SU-DHL-6 (cell line): ENCODE measurements around the gene NEK6.

Experiments
- H2AFZ ChIP-seq: fragments of 200-600 bp; sonication (generic); 2 replicates; pipeline ENCODE4 v1.6.1; 2014; ENCODE audit warnings: low read depth, mild to moderate bottlenecking, moderate library complexity, mixed read lengths, antibody characterized with exemption, low read length; ENCODE audit not compliant: severe bottlenecking
- H3F3A ChIP-seq: fragments of 200-600 bp; shearing (Covaris generic); 2 replicates; pipeline ENCODE4 v1.6.0; 2016; ENCODE audit warnings: antibody characterized with exemption, mild to moderate bottlenecking; ENCODE audit not compliant: insufficient read depth
- H3K27ac ChIP-seq: fragments of 200-600 bp; sonication (generic); 2 replicates; pipeline ENCODE4 v1.5.1; 2016; ENCODE audit warnings: low read depth, mild to moderate bottlenecking, low read length, moderate library complexity, mixed read lengths
- H3K27me3 ChIP-seq: fragments of 200-600 bp; sonication (generic), shearing (Covaris generic); 2 replicates; pipeline ENCODE4 v1.6.0; 2014; ENCODE audit warnings: mild to moderate bottlenecking, low read length
- H3K36me3 ChIP-seq: fragments of 200-600 bp; sonication (generic); 2 replicates; pipeline ENCODE4 v1.6.1; 2014; ENCODE audit warnings: mild to moderate bottlenecking, low read length, mixed read lengths
- H3K4me2 ChIP-seq: fragments of 300-600, 200-600 bp; shearing (Covaris generic), sonication (generic); 2 replicates; pipeline ENCODE4 v1.6.0; 2014; ENCODE audit warnings: low read length, low read depth, mild to moderate bottlenecking; ENCODE audit not compliant: poor library complexity, severe bottlenecking
- H3K4me3 ChIP-seq: fragments of 200-600 bp; sonication (generic); 2 replicates; pipeline ENCODE4 v1.5.1; 2014; ENCODE audit warnings: antibody characterized with exemption, low read length, mild to moderate bottlenecking, mixed read lengths; ENCODE audit not compliant: insufficient read depth, poor library complexity, severe bottlenecking
- H3K79me2 ChIP-seq: fragments of 200-600 bp; sonication (generic); 2 replicates; pipeline ENCODE4 v1.6.1; 2014; ENCODE audit warnings: mild to moderate bottlenecking, low read length, moderate library complexity; ENCODE audit not compliant: insufficient read depth
- H3K9ac ChIP-seq: fragments of 200-600 bp; sonication (generic); 2 replicates; pipeline ENCODE4 v1.7.0; 2014; ENCODE audit warnings: mild to moderate bottlenecking, low read length
- H3K9me2 ChIP-seq: fragments of 200-600 bp; sonication (generic); replicated peaks from 2 replicates; pipeline ENCODE4 v1.6.1; 2014; ENCODE audit warnings: low read length; ENCODE audit not compliant: insufficient read depth
- H3K9me3 ChIP-seq: fragments of 200-600 bp; sonication (generic); 2 replicates; pipeline ENCODE4 v1.6.1; 2014; ENCODE audit warnings: low read length, mixed read lengths; ENCODE audit not compliant: insufficient read depth
- H4K20me1 ChIP-seq: fragments of 200-600 bp; sonication (generic); 2 replicates; pipeline ENCODE4 v1.6.1; 2014; ENCODE audit warnings: low read depth, mild to moderate bottlenecking, antibody characterized with exemption, low read length, moderate library complexity, mixed read lengths
- CTCF ChIP-seq: fragments of 200-600 bp; sonication (generic); IDR thresholded peaks from one replicate; pipeline ENCODE4 v1.5.1; 2017; ENCODE audit warnings: antibody characterized with exemption, mild to moderate bottlenecking, low read length, moderate library complexity; ENCODE audit not compliant: insufficient read depth, poor library complexity, severe bottlenecking
- EZH2phosphoT487 ChIP-seq: fragments of 200-600 bp; sonication (generic), shearing (Covaris generic); conservative IDR thresholded peaks from 2 replicates; pipeline ENCODE4 v1.6.1; 2018; ENCODE audit warnings: mild to moderate bottlenecking, antibody characterized with exemption, low read length, moderate library complexity, mixed read lengths

NEK6 gene

GRCh38 chr9:124389146-124389939 lies 131.6 kb downstream of the NEK6 start:
- H3K36me3 ChIP-seq, result no peaks in the 10 kb centered on the region; the same call in 1 of the 2 replicates
- TF ChIP-seq EZH2phosphoT487 (no peak), CTCF (no peak)
- no peaks in the 10 kb centered on the region for H3K9me3 ChIP-seq
- no peaks in the 10 kb centered on the region for H3K9me2 ChIP-seq
- H3K4me2 ChIP-seq, result no peak overlapping the region
- H3K27ac ChIP-seq, result no peak overlapping the region
- H3F3A ChIP-seq, result peaks cover 5% of the 10 kb centered on the region; the same call in 1 of the 2 replicates
- no peak overlapping the region for H2AFZ ChIP-seq
- peaks cover 73% of the 10 kb centered on the region for H3K79me2 ChIP-seq
- H3K9ac ChIP-seq, result no peak overlapping the region
- no peak overlapping the region for H3K4me3 ChIP-seq
- no peaks in the 10 kb centered on the region for H3K27me3 ChIP-seq
- peaks cover 2% of the 10 kb centered on the region; the same call in 1 of the 2 replicates for H4K20me1 ChIP-seq

GRCh38 chr9:124390794-124391658 lies 133.3 kb downstream of the NEK6 start:
- H3K9me2 ChIP-seq, result no peaks in the 10 kb centered on the region
- H3K9me3 ChIP-seq, result no peaks in the 10 kb centered on the region
- peaks cover 5% of the 10 kb centered on the region; the same call in 1 of the 2 replicates for H3F3A ChIP-seq
- no peaks in the 10 kb centered on the region; the same call in 1 of the 2 replicates for H3K36me3 ChIP-seq
- no peak overlapping the region for H3K4me3 ChIP-seq
- peaks cover 70% of the 10 kb centered on the region for H3K79me2 ChIP-seq
- TF ChIP-seq EZH2phosphoT487, result no peak
- TF ChIP-seq CTCF, result no peak
- peaks cover 2% of the 10 kb centered on the region; the same call in 1 of the 2 replicates for H4K20me1 ChIP-seq
- H3K27me3 ChIP-seq, result no peaks in the 10 kb centered on the region
- no peak overlapping the region for H3K4me2 ChIP-seq
- H3K27ac ChIP-seq, result no peak overlapping the region
- no peak overlapping the region for H3K9ac ChIP-seq
- no peak overlapping the region for H2AFZ ChIP-seq

GRCh38 chr9:124392254-124392870 lies 134.6 kb downstream of the NEK6 start:
- Histone ChIP-seq H3K4me3 (no peak overlapping the region), H3F3A (peaks cover 5% of the 10 kb centered on the region; the same call in 1 of the 2 replicates), H2AFZ (no peak overlapping the region), H3K79me2 (peaks cover 61% of the 10 kb centered on the region), H3K27ac (no peak overlapping the region), H3K4me2 (no peak overlapping the region), H3K9me3 (no peaks in the 10 kb centered on the region), H3K27me3 (no peaks in the 10 kb centered on the region), H3K9me2 (no peaks in the 10 kb centered on the region), H3K36me3 (no peaks in the 10 kb centered on the region; the same call in 1 of the 2 replicates), H4K20me1 (peaks cover 2% of the 10 kb centered on the region; the same call in 1 of the 2 replicates), H3K9ac (no peak overlapping the region)
- TF ChIP-seq CTCF, result no peak
